Natural killer cell (primary cell): ENCODE results near the gene ART4. TPM values are rescaled to one million over a fixed set of nuclear protein-coding genes. Genes with fewer than 3 reads are reported as not detected.

ENCODE experiments used
- ATAC-seq, 3 donors: fragments of 150-1000 bp in 2 of 3; fragments of 200-7000 bp in 1 of 3; cut with Tn5 transposase; 1 replicate in 1 of 3; 2 replicates in 2 of 3; pipeline ENCODE4 v1.10.0; 2021; ENCODE audit warnings: mild to moderate bottlenecking in 2 of 3, moderate library complexity in 2 of 3
- DNase-seq, 2 donors: peaks; one replicate each; pipeline versions ENCODE4 v3.0.0 to v3.0.0-alpha.2; 2013 to 2021; ENCODE audit warnings: mixed read lengths in 1 of 2
- H3K27ac ChIP-seq: one replicate; pipeline ENCODE4 v1.5.1; 2013; ENCODE audit warnings: mild to moderate bottlenecking, low read length
- H3K27me3 ChIP-seq: one replicate; pipeline ENCODE4 v1.6.1; 2013; ENCODE audit warnings: low read length; ENCODE audit not compliant: control insufficient read depth, insufficient read depth
- H3K36me3 ChIP-seq: one replicate; pipeline ENCODE4 v1.6.1; 2013; ENCODE audit warnings: low read length; ENCODE audit not compliant: control insufficient read depth, insufficient read depth
- H3K4me1 ChIP-seq: one replicate; pipeline ENCODE4 v1.6.1; 2013; ENCODE audit warnings: low read length; ENCODE audit not compliant: control insufficient read depth, insufficient read depth
- H3K4me3 ChIP-seq: one replicate; pipeline ENCODE4 v1.5.1; 2013; ENCODE audit warnings: low read length
- H3K9me3 ChIP-seq: one replicate; pipeline ENCODE4 v1.6.1; 2013; ENCODE audit warnings: low read length; ENCODE audit not compliant: control insufficient read depth, insufficient read depth
- H3K27ac Mint-ChIP-seq, 2 donors: one replicate each; pipeline ENCODE4 v1.8.0; 2022; ENCODE audit warnings: mild to moderate bottlenecking in 2 of 2, mixed read lengths in 2 of 2, moderate library complexity in 1 of 2
- H3K27me3 Mint-ChIP-seq, 2 donors: one replicate each; pipeline ENCODE4 v1.8.0; 2022; ENCODE audit warnings: low read depth in 2 of 2, mixed read lengths in 2 of 2
- H3K36me3 Mint-ChIP-seq: one replicate; pipeline ENCODE4 v1.8.0; 2022; ENCODE audit warnings: mixed read lengths
- H3K4me1 Mint-ChIP-seq, 2 donors: one replicate each; pipeline ENCODE4 v1.8.0; 2022; ENCODE audit warnings: mixed read lengths in 2 of 2
- H3K4me3 Mint-ChIP-seq: one replicate; pipeline ENCODE4 v1.8.0; 2022; ENCODE audit warnings: mild to moderate bottlenecking, moderate library complexity, mixed read lengths
- H3K9me3 Mint-ChIP-seq, 2 donors: one replicate each; pipeline ENCODE4 v1.8.0; 2022; ENCODE audit warnings: mixed read lengths in 2 of 2
- CTCF ChIP-seq: fragments of 200-600 bp; IDR thresholded peaks from one replicate; pipeline ENCODE4 v1.8.0; 2022; ENCODE audit warnings: antibody characterized with exemption
- WGBS: methylation state at CpG from one replicate; pipeline ENCODE4 v1.1.7; 2013; ENCODE audit warnings: missing lambda C conversion rate; ENCODE audit not compliant: insufficient coverage; 5-methylcytosine and 5-hydroxymethylcytosine counted together
- intact Hi-C: fragments of 100-400 bp; cut with micrococcal nuclease; formaldehyde crosslinking; loops from one replicate; pipeline ENCODE4 v1.14.2; 2022
- total RNA-seq, 4 donors: library from RNA; stranded (reverse); fragments of 120-200 nt in 1 of 4; gene quantifications; one replicate each; pipeline versions ENCODE4 v1.2.3 to v1.2.4, GENCODE V29; 2013 to 2022

ART4 gene
- total RNA-seq, 3 donors from 2014 or later (not counting 1 experiment from before 2014, with no cell fraction given) = not detected

- H3K4me1 Mint-ChIP-seq = peaks cover 0 to 5% of the 10 kb centered on the region in 2 donors
- H3K27ac ChIP-seq = no peak overlapping the region
- intact Hi-C loops = loop anchor here (1.0 to 10.0 kb wide), 3 partner anchors 121 to 422 kb away; no protein-coding TSS in a partner anchor
- H3K9me3 ChIP-seq = no peaks in the 10 kb centered on the region
- ATAC-seq (peak; percentile 62 to 81 (median 64)), DNase-seq (peak in 1 of 2 donors; percentile 77)
- no peak overlapping the region for H3K4me3 Mint-ChIP-seq
- H3K27me3 Mint-ChIP-seq = peaks cover 0 to 16% of the 10 kb centered on the region in 2 donors
- no peaks in the 10 kb centered on the region for H3K4me1 ChIP-seq
- H3K4me3 ChIP-seq = no peak overlapping the region
- peak; percentile 66 for TF ChIP-seq CTCF
- no peaks in the 10 kb centered on the region for H3K36me3 Mint-ChIP-seq
- H3K9me3 Mint-ChIP-seq = no peaks in the 10 kb centered on the region
- no peaks in the 10 kb centered on the region for H3K27me3 ChIP-seq
- no peaks in the 10 kb centered on the region for H3K36me3 ChIP-seq
- 63% methylated on average over 1 of the region's 3 CpGs for WGBS
- H3K27ac Mint-ChIP-seq = peak overlapping the region in 1 of 2 donors; percentile 11
Measured at GRCh38 chr12:14845350-14845750, 2.0 kb upstream of the ART4 start.

- Histone ChIP-seq H3K4me3 (no peak overlapping the region), H3K36me3 (no peaks in the 10 kb centered on the region), H3K4me1 (no peaks in the 10 kb centered on the region), H3K27me3 (no peaks in the 10 kb centered on the region), H3K9me3 (no peaks in the 10 kb centered on the region), H3K27ac (no peak overlapping the region)
- Mint-ChIP-seq H3K27ac (no peak overlapping the region), H3K4me3 (no peak overlapping the region), H3K36me3 (no peaks in the 10 kb centered on the region), H3K9me3 (no peaks in the 10 kb centered on the region), H3K4me1 (peaks cover 0 to 5% of the 10 kb centered on the region in 2 donors), H3K27me3 (peaks cover 0 to 15% of the 10 kb centered on the region in 2 donors)
- DNase-seq (no peak), ATAC-seq (no peak)
- intact Hi-C loops = loop anchor here (10.0 kb wide), 1 partner anchor 120 kb away; no protein-coding TSS in a partner anchor
- no peak for TF ChIP-seq CTCF
Measured at GRCh38 chr12:14844401-14844800, 1.1 kb upstream of the ART4 start.

DNA sequence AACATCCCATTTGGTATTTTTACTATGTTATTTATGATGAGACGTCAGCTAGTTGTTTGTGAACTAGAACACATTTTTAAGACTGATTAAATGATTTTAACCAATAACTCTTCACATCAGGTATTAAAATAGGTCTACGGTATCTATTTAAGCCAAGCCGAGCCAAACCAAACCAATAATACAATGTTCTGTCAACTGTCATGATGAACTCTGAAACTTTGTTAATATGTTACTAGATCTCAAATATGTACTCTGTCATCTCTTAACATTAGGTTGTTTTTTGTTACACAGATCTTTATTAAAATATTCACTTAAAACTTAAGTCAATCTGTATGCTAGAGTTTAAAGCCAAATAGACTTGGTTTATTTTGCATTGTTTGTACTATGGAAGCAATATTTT, 1.0 kb downstream of the ART4 start:
- DNase-seq = no peak
- no CpG with 5 or more reads among the region's 3 CpGs for WGBS

More for the DNA sequence above, 1.0 kb downstream of the ART4 start:
- no peak overlapping the region for H3K4me3 Mint-ChIP-seq
- H3K36me3 Mint-ChIP-seq = no peaks in the 10 kb centered on the region
- no peak overlapping the region for H3K27ac ChIP-seq
- TF ChIP-seq CTCF = no peak
- H3K27me3 Mint-ChIP-seq = peaks cover 0 to 16% of the 10 kb centered on the region in 2 donors
- no peak overlapping the region for H3K27ac Mint-ChIP-seq
- no peaks in the 10 kb centered on the region for H3K9me3 ChIP-seq
- intact Hi-C loops = loop anchor here (10.0 kb wide), 1 partner anchor 118 kb away; no protein-coding TSS in a partner anchor
- H3K4me1 ChIP-seq = no peaks in the 10 kb centered on the region
- H3K36me3 ChIP-seq = no peaks in the 10 kb centered on the region
- no peak overlapping the region for H3K4me3 ChIP-seq
- no peaks in the 10 kb centered on the region for H3K9me3 Mint-ChIP-seq
- peaks cover 4% of the 10 kb centered on the region for H3K27me3 ChIP-seq
- peaks cover 0 to 5% of the 10 kb centered on the region in 2 donors for H3K4me1 Mint-ChIP-seq
- no peak for ATAC-seq
